ENCODE results near the gene CCSER1.

DNA sequence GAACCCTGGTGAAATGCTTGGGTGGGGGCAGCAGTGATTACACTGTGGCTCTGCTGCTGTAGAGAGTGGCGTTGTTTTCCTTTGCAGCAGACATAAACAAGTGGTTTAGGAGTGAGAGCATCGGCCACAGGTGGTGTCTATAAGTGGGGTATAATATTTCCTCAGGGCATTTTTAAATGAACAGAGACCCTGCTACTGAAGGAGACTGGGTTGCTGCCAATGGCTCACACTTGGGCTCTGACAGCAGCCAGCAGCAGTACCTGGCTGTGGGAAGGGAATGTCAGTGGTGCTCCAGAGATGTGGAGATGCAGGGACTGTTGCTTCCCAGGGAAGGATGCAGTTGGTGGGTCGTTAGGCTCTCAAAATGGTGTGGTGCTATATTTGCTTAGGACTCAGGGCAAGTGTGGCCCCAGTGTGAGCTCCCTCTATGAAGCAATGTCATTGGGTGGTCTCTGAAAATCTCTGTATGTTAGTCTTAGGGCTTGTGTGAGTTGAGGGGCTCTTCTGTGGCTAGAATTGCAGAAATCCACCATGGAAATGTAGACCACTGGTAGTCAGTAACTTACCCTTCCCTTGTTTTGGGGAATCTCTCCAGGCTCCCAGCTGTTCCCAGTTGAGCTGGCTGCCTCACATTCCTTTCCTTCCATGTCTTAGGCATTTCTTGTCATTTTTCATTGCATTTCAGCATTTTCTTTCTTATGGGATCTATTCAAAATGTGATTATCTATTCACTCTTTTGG is 1153.5 kb downstream of the CCSER1 start:
- no peak for TF ChIP-seq NANOG (IDR thresholded peaks at IDR 0.05; ENCODE audit: borderline replicate concordance)
- no peak for TF ChIP-seq STAT1 (IDR thresholded peaks at IDR 0.05; ENCODE audit: unreplicated experiment)
- no peak for TF ChIP-seq CTCF (conservative IDR thresholded peaks at IDR 0.05; ENCODE audit: low read depth in 2 of 2)
- no peak for TF ChIP-seq POLR2AphosphoS5 (IDR thresholded peaks at IDR 0.05; ENCODE audit: low read depth)
- no peak for TF ChIP-seq ETS1 (IDR thresholded peaks at IDR 0.05)
